ENCODE data around the gene COL6A1.
"Not testable (repeated sequence)": the region's sequence is repeated elsewhere in the genome, so short reads cannot be mapped to it uniquely, and the experiment has no call there.

The COL6A1 gene

DNA sequence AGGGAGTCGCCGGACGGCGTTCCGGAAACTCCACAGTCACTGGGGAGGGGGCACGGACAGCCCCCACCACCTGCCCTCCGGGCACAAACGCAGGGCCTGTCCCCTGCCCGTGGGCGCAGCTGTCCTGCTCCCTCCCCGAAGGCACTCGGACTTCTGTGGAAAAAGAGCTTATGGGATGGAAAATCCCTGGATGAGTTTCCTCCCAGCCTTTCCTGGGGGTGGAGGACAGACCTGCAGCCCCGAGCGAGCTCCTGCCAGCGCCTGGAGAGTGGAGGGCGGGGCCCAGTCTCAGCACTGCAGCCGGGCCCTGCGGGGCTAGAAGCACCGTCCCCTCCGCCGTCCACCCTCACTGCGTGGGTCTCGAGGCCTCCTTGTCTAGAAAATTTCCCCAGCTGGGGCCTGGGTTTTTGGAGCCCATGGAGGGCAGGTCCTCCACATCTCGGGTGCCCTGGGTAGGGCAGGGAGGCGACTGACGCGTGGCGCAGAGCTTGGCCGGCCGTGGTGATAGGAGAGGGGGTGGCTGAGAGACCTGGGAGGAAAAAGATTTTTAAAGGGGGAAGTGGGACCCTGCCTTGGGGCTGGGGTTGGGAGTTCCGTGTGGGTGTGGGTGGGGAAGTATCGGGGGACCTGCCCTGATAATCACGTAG is 6.4 kb upstream of the COL6A1 start:
- Histone ChIP-seq H3K9ac (ENCODE audit: low read length) (no peak overlapping the region), H3K4me1 (ENCODE audit: low read length) (no peaks in the 10 kb centered on the region), H3K4me3 (ENCODE audit: low read length) (no peak overlapping the region), H2AFZ (ENCODE audit: low read depth, low read length) (no peak overlapping the region), H3K27me3 (ENCODE audit: low read depth, low read length) (no peaks in the 10 kb centered on the region), H3K36me3 (replicated peaks; ENCODE audit: low read depth, low read length) (no peaks in the 10 kb centered on the region), H3K79me2 (ENCODE audit: low read length) (no peaks in the 10 kb centered on the region), H3K27ac (ENCODE audit: low read length) (no peak overlapping the region), H3K4me2 (ENCODE audit: low read length) (no peak overlapping the region), H4K20me1 (ENCODE audit: insufficient read depth, low read length) (no peaks in the 10 kb centered on the region), H3K9me3 (ENCODE audit: insufficient read depth, low read length) (no peaks in the 10 kb centered on the region)
- TF ChIP-seq, protein P1, sequence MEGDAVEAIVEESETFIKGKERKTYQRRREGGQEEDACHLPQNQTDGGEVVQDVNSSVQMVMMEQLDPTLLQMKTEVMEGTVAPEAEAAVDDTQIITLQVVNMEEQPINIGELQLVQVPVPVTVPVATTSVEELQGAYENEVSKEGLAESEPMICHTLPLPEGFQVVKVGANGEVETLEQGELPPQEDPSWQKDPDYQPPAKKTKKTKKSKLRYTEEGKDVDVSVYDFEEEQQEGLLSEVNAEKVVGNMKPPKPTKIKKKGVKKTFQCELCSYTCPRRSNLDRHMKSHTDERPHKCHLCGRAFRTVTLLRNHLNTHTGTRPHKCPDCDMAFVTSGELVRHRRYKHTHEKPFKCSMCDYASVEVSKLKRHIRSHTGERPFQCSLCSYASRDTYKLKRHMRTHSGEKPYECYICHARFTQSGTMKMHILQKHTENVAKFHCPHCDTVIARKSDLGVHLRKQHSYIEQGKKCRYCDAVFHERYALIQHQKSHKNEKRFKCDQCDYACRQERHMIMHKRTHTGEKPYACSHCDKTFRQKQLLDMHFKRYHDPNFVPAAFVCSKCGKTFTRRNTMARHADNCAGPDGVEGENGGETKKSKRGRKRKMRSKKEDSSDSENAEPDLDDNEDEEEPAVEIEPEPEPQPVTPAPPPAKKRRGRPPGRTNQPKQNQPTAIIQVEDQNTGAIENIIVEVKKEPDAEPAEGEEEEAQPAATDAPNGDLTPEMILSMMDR (IDR thresholded peaks at IDR 0.05; ENCODE audit: low read depth, low read length): no peak
- no peak for TF ChIP-seq EZH2phosphoT487 (IDR thresholded peaks at IDR 0.05; ENCODE audit: low read depth)

DNA sequence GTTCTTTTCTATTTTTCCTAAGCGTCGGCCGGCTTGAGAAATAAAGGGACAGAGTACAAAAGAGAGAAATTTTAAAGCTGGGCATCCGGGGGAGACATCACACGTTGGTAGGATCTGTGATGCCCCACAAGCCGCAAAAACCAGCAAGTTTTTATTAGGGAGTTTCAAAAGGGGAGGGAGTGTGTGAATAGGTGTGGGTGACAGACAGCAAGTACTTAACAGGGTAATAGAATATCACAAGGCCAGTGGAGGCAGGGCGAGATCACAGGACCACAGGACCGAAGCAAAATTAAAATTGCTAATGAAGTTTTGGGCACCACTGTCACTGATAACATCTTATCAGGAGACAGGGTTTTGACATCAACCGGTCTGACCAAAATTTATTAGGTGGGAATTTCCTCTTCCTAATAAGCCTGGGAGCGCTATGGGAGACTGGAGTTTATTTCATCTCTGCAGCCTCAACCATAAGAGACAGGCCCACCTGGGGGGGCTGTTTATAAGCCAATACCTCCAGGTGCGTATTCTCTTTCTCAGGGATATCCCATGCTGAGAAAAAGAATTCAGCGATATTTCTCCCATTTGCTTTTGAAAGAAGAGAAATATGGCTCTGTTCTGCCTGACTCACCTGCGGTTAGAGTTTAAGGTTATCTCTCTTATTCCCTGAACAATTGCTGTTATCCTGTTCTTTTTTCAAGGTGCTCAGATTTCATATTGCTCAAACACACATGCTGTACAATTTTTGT is 5.7 kb upstream of the COL6A1 start:
- H3K36me3 ChIP-seq (replicated peaks; ENCODE audit: low read depth, low read length); H3K9ac ChIP-seq (ENCODE audit: low read length); H3K4me2 ChIP-seq (ENCODE audit: low read length); H3K4me3 ChIP-seq (ENCODE audit: low read length); H3K27ac ChIP-seq (ENCODE audit: low read length); H3K4me1 ChIP-seq (ENCODE audit: low read length); H3K9me3 ChIP-seq (ENCODE audit: insufficient read depth, low read length); H4K20me1 ChIP-seq (ENCODE audit: insufficient read depth, low read length); H3K27me3 ChIP-seq (ENCODE audit: low read depth, low read length); H2AFZ ChIP-seq (ENCODE audit: low read depth, low read length); H3K79me2 ChIP-seq (ENCODE audit: low read length): not testable (repeated sequence)

DNA sequence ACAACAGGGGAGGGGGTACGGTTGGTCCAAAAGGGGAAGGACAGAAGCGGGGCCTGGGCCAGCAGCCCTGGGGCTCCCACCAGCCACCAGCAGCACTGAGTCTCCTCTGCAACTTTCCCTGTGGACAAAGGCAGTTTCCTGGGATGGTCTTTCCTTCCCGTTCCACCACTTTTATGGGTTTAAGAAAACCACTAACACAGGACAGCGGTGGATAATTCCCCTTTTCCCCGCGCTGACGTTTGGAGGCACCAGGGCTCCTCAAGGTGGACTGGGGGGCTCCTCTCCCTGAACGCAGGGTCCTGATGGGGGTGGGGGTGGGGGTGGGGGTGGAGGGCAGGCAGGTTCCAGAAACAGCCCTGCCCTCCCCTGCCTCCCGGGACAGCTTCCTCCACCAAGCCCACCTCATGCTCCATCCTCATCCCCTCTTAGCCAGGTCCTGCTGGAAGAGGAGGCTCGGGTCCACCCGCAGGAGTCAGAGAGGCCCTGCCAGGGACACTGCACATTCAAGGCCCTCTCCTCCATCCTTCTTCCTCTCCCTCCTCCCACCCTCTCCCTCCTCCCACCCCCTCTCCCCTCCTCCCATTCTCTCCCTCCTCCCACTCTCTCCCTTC is 4.8 kb upstream of the COL6A1 start:
- H3K9ac ChIP-seq (ENCODE audit: low read length): no peak overlapping the region
- no peaks in the 10 kb centered on the region for H3K79me2 ChIP-seq (ENCODE audit: low read length)
- H2AFZ ChIP-seq (ENCODE audit: low read depth, low read length): no peak overlapping the region
- no peak overlapping the region for H3K4me3 ChIP-seq (ENCODE audit: low read length)
- H4K20me1 ChIP-seq (ENCODE audit: insufficient read depth, low read length): no peaks in the 10 kb centered on the region
- H3K27ac ChIP-seq (ENCODE audit: low read length): no peak overlapping the region
- no peaks in the 10 kb centered on the region for H3K27me3 ChIP-seq (ENCODE audit: low read depth, low read length)
- H3K36me3 ChIP-seq (replicated peaks; ENCODE audit: low read depth, low read length): no peaks in the 10 kb centered on the region
- H3K4me2 ChIP-seq (ENCODE audit: low read length): no peak overlapping the region
- TF ChIP-seq, protein P1 (IDR thresholded peaks at IDR 0.05; ENCODE audit: low read depth, low read length): no peak
- TF ChIP-seq EZH2phosphoT487 (IDR thresholded peaks at IDR 0.05; ENCODE audit: low read depth): no peak
- no peaks in the 10 kb centered on the region for H3K4me1 ChIP-seq (ENCODE audit: low read length)
- no peaks in the 10 kb centered on the region for H3K9me3 ChIP-seq (ENCODE audit: insufficient read depth, low read length)

- H3K36me3 ChIP-seq (replicated peaks; ENCODE audit: low read depth, low read length): no peaks in the 10 kb centered on the region
- no peaks in the 10 kb centered on the region for H3K79me2 ChIP-seq (ENCODE audit: low read length)
- no peak overlapping the region for H3K27ac ChIP-seq (ENCODE audit: low read length)
- no peaks in the 10 kb centered on the region for H3K9me3 ChIP-seq (ENCODE audit: insufficient read depth, low read length)
- H3K9ac ChIP-seq (ENCODE audit: low read length): no peak overlapping the region
- H3K27me3 ChIP-seq (ENCODE audit: low read depth, low read length): no peaks in the 10 kb centered on the region
- H3K4me2 ChIP-seq (ENCODE audit: low read length): no peak overlapping the region
- no peak overlapping the region for H2AFZ ChIP-seq (ENCODE audit: low read depth, low read length)
- no peak for TF ChIP-seq EZH2phosphoT487 (IDR thresholded peaks at IDR 0.05; ENCODE audit: low read depth)
- TF ChIP-seq, protein P1 (IDR thresholded peaks at IDR 0.05; ENCODE audit: low read depth, low read length): no peak
- no peaks in the 10 kb centered on the region for H4K20me1 ChIP-seq (ENCODE audit: insufficient read depth, low read length)
- H3K4me3 ChIP-seq (ENCODE audit: low read length): no peak overlapping the region
- H3K4me1 ChIP-seq (ENCODE audit: low read length): no peaks in the 10 kb centered on the region
Measured at GRCh38 chr21:45977396-45977795, 4.2 kb upstream of the COL6A1 start.

All from OCI-LY3 (cell line).